HT-29 (cell line): ENCODE results near the gene RILPL1. TPM values are rescaled to one million over a fixed set of nuclear protein-coding genes. Genes with fewer than 3 reads are reported as not detected.

Experiments
- DNase-seq: peaks from one replicate; pipeline ENCODE4 v3.0.0-alpha.2; 2015; ENCODE audit warnings: low spot score
- small RNA-seq: library from RNA; depleted of rRNA; stranded (forward); fragments of <200 nt; gene quantifications from one replicate; pipeline ENCODE3, GENCODE V24; 2014
- total RNA-seq: library from RNA; depleted of rRNA; stranded (reverse); fragments of >200 nt; shearing (Covaris generic); gene quantifications from 2 replicates; pipeline ENCODE4 v1.2.3, GENCODE V29; 2014; rRNA removed

Gene RILPL1
- total RNA-seq, 1 experiment from 2014 or later = 1.7 TPM

GRCh38 chr12:123428591-123428990 lies 104.9 kb downstream of the RILPL1 start:
- no peak for DNase-seq

- DNase-seq = no peak
Observed at GRCh38 chr12:123427036-123427769, 106.3 kb downstream of the RILPL1 start.

DNA sequence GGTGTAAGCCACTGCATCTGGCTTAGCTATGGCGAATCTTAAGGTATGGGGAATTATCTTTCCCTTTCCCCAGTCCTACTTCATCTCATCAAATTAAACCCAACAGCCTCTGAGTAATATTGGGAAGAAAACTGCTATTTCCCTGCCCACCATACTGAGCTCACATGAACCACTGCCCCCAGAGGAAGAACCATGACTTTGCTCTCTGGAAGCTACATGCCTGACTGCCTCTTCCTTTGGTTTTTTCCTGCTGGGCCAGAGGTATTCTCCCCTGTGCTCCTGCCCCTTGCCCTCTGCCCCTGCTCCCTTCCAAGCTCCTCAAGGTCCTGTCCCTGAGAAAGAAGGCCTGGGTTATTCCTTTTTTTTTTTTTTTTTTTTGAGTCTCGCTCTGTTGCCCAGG lies 112.2 kb downstream of the RILPL1 start:
- no peak for DNase-seq

Small RNA genes lying within 50 kb of the gene (small RNA-seq; reads per million reads assigned to genes)
- not detected for gene AC145423.2
- not detected for gene MIR3908

Other genes with a start within 250 kb of the RILPL1 start
- 10.7 and 13.6 TPM in 2 replicates for gene SBNO1, start 168.9 kb downstream of the RILPL1 start, total RNA-seq
- 47.6 and 62.4 TPM in 2 replicates for gene KMT5A, start 149.6 kb downstream of the RILPL1 start, total RNA-seq
- 2.0 and 2.9 TPM in 2 replicates for gene RILPL2, start 97.0 kb downstream of the RILPL1 start, total RNA-seq
- gene SNRNP35, start 75.6 kb downstream of the RILPL1 start, total RNA-seq = 18.3 and 29.1 TPM in 2 replicates
- gene TMED2, start 50.8 kb upstream of the RILPL1 start, total RNA-seq = 255 and 282 TPM in 2 replicates
- 33.6 and 43.0 TPM in 2 replicates for gene DDX55, start 68.4 kb upstream of the RILPL1 start, total RNA-seq
- gene EIF2B1, start 100.0 kb upstream of the RILPL1 start, total RNA-seq = 54.2 and 56.5 TPM in 2 replicates
- 10.7 and 13.1 TPM in 2 replicates for gene GTF2H3, start 100.1 kb upstream of the RILPL1 start, total RNA-seq
- 6.1 and 6.6 TPM in 2 replicates for gene TCTN2, start 137.4 kb upstream of the RILPL1 start, total RNA-seq
- 28.6 and 34.8 TPM in 2 replicates for gene ATP6V0A2, start 178.6 kb upstream of the RILPL1 start, total RNA-seq
- under 0.01 TPM in 1 of 2 replicates, not detected in the other for gene DNAH10, start 228.6 kb upstream of the RILPL1 start, total RNA-seq